Hepatocyte (in vitro differentiated cells): ENCODE data around the gene WNK4. TPM values are rescaled to one million over a fixed set of nuclear protein-coding genes. Genes with fewer than 3 reads are reported as not detected.
"Not testable (repeated sequence)": the region's sequence is repeated elsewhere in the genome, so short reads cannot be mapped to it uniquely, and the experiment has no call there.

Source experiments
- DNase-seq: peaks from one replicate; pipeline ENCODE4 v3.0.0-alpha.2; 2016; ENCODE audit warnings: low spot score
- H2AFZ ChIP-seq: fragments of 200-600 bp; sonication (generic); 2 replicates; pipeline ENCODE4 v1.6.0; 2016; ENCODE audit warnings: antibody characterized with exemption, mild to moderate bottlenecking
- H3K27ac ChIP-seq: fragments of 200-600 bp; sonication (generic); 2 replicates; pipeline ENCODE4 v1.5.1; 2016; ENCODE audit warnings: mild to moderate bottlenecking
- H3K27me3 ChIP-seq: fragments of 200-600 bp; sonication (generic); 2 replicates; pipeline ENCODE4 v1.6.1; 2016
- H3K36me3 ChIP-seq: fragments of 200-600 bp; sonication (generic); replicated peaks from 2 replicates; pipeline ENCODE4 v1.5.1; 2016; ENCODE audit warnings: low read depth; ENCODE audit not compliant: insufficient read depth
- H3K4me1 ChIP-seq: fragments of 200-600 bp; sonication (generic); 2 replicates; pipeline ENCODE4 v1.5.1; 2016; ENCODE audit warnings: mild to moderate bottlenecking, moderate library complexity; ENCODE audit not compliant: insufficient read depth
- H3K4me2 ChIP-seq: fragments of 200-600 bp; sonication (generic); 2 replicates; pipeline ENCODE4 v1.6.0; 2016
- H3K4me3 ChIP-seq: fragments of 200-600 bp; sonication (generic); 2 replicates; pipeline ENCODE4 v1.5.1; 2016; ENCODE audit warnings: mild to moderate bottlenecking
- H3K79me2 ChIP-seq: fragments of 200-600 bp; sonication (generic); 2 replicates; pipeline ENCODE4 v1.6.0; 2017; ENCODE audit warnings: mild to moderate bottlenecking
- H3K9me2 ChIP-seq: fragments of 200-600 bp; sonication (generic); replicated peaks from 2 replicates; pipeline ENCODE4 v1.6.0; 2017; ENCODE audit warnings: mild to moderate bottlenecking; ENCODE audit not compliant: insufficient read depth
- H3K9me3 ChIP-seq: fragments of 200-600 bp; sonication (generic); 2 replicates; pipeline ENCODE4 v1.5.1; 2016; ENCODE audit warnings: low read depth, mild to moderate bottlenecking
- H4K20me1 ChIP-seq: fragments of 200-600 bp; sonication (generic); 2 replicates; pipeline ENCODE4 v1.6.0; 2016; ENCODE audit warnings: mild to moderate bottlenecking; ENCODE audit not compliant: insufficient read depth, poor library complexity, severe bottlenecking
- EZH2 ChIP-seq: fragments of 200-600 bp; sonication (generic); IDR thresholded peaks from 2 replicates; pipeline ENCODE4 v1.6.1; 2016; ENCODE audit warnings: antibody characterized with exemption, mild to moderate bottlenecking, borderline replicate concordance
- EZH2phosphoT487 ChIP-seq: fragments of 200-600 bp; sonication (generic); IDR thresholded peaks from one replicate; pipeline ENCODE4 v1.6.1; 2018; ENCODE audit warnings: antibody characterized with exemption, mild to moderate bottlenecking, low read depth, moderate library complexity; ENCODE audit not compliant: unreplicated experiment, severe bottlenecking
- WGBS: methylation state at CpG from one replicate; pipeline ENCODE4 v1.1.6; 2016; ENCODE audit warnings: low lambda C conversion rate; ENCODE audit errors: missing lambda C conversion rate; 5-methylcytosine and 5-hydroxymethylcytosine counted together
- polyA plus RNA-seq: library from polyadenylated mRNA; unstranded; fragments of >200 nt; fragmentation: Nextera tagmentation; extraction: Ambion mirVana; gene quantifications from 2 replicates; pipeline ENCODE4 v1.2.1, GENCODE V29; 2016
- total RNA-seq: library from RNA; depleted of rRNA; stranded (reverse); fragments of >200 nt; gene quantifications from 2 replicates; pipeline ENCODE4 v1.2.3, GENCODE V29; 2014
- TF ChIP-seq, protein P1 (sequence below): fragments of 200-600 bp; sonication (generic); IDR thresholded peaks from 2 replicates; pipeline ENCODE4 v1.5.1; 2016; ENCODE audit warnings: antibody characterized with exemption, mild to moderate bottlenecking; ENCODE audit not compliant: poor library complexity

The WNK4 gene
- total RNA-seq (1.0 and 1.5 TPM in 2 replicates), polyA plus RNA-seq (1.7 and 2.2 TPM in 2 replicates)

DNA sequence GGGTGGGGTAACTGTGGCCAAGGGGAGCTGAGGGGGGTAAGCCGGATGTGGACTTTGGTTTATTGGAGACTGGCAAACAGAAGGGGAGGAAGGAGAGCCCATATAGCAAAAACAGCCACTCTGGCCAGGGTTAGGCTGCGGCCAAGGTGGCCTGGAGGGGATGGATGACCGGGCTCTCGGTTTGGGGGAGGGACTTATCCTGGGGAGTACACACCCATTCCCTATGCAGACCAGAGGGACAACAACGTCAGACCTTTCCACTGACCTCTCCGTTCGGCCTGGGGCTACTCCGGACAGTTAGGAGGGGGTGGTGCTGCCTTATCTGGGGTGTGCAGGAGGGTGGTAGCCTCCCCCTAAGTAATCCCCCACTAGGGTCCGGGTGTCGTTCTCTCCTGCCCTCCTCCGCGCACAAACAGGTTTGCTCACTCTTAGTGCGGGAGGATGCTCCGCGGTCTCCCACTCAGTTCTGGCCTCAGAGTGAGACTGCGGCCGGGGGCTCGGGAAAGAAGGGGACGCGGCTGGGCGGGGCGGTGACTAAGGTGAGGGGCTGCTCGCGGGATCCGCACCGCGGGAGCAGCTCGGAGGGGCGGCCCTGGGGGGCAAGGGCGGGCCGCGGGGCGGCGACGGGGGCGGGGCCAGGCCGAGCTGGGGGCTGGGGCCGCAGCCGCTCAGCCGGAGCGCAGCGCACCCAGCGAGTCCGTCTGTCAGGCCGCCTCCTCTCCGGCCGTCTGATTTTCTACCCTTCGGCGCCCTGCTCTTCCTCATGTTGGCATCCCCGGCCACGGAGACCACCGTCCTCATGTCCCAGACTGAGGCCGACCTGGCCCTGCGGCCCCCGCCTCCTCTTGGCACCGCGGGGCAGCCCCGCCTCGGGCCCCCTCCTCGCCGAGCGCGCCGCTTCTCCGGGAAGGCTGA is at the start of gene WNK4:
WNK4 (plus strand) TSS at position 675 of the 915 bp plus-strand sequence; CDS start at position 764, 89 bp downstream.
- Histone ChIP-seq H3K27me3 (peaks cover 11% of the 10 kb centered on the region), H3K4me2 (peak within 1 kb of the TSS; percentile 99), H4K20me1 (no peaks in the 10 kb centered on the region), H3K4me1 (peaks cover 17% of the 10 kb centered on the region), H3K4me3 (peak within 1 kb of the TSS; percentile 90), H3K79me2 (no peaks in the 10 kb centered on the region), H3K36me3 (no peaks in the 10 kb centered on the region), H2AFZ (peak within 1 kb of the TSS; percentile 84), H3K27ac (peak within 1 kb of the TSS; percentile 90), H3K9me3 (no peaks in the 10 kb centered on the region), H3K9me2 (no peaks in the 10 kb centered on the region)
- 5% methylated on average over 23 of the region's 65 CpGs for WGBS
- TF ChIP-seq, protein P1, sequence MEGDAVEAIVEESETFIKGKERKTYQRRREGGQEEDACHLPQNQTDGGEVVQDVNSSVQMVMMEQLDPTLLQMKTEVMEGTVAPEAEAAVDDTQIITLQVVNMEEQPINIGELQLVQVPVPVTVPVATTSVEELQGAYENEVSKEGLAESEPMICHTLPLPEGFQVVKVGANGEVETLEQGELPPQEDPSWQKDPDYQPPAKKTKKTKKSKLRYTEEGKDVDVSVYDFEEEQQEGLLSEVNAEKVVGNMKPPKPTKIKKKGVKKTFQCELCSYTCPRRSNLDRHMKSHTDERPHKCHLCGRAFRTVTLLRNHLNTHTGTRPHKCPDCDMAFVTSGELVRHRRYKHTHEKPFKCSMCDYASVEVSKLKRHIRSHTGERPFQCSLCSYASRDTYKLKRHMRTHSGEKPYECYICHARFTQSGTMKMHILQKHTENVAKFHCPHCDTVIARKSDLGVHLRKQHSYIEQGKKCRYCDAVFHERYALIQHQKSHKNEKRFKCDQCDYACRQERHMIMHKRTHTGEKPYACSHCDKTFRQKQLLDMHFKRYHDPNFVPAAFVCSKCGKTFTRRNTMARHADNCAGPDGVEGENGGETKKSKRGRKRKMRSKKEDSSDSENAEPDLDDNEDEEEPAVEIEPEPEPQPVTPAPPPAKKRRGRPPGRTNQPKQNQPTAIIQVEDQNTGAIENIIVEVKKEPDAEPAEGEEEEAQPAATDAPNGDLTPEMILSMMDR = no peak
- no peak for TF ChIP-seq EZH2phosphoT487
- no peak for TF ChIP-seq EZH2
- peak; percentile 62 for DNase-seq

DNA sequence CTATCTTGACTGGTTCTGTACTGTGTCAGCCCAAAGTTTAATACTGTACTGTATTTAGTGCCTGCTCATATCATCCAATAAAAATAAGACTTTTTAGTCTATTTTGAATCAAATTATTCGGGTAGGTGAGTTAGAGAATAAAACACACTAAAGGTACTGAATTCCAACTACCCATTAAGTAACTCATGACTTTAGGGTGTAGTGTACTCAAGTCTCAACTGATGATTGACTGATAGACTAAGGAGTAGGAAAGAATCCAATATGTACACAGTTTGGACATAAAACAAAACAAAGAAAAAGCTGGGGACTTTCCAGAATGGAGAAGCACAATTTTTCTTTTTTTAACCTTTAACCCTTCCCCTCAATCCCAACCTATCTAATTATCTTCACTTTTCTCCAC is 39.7 kb upstream of the WNK4 start:
- H4K20me1 ChIP-seq = no peaks in the 10 kb centered on the region
- no peak overlapping the region for H3K4me3 ChIP-seq
- H2AFZ ChIP-seq = no peak overlapping the region
- no peak overlapping the region for H3K4me2 ChIP-seq
- DNase-seq = no peak
- H3K9me2 ChIP-seq = no peaks in the 10 kb centered on the region
- no peaks in the 10 kb centered on the region for H3K36me3 ChIP-seq
- peaks cover 10% of the 10 kb centered on the region for H3K4me1 ChIP-seq
- H3K79me2 ChIP-seq = peaks cover 48% of the 10 kb centered on the region
- TF ChIP-seq EZH2phosphoT487 = no peak
- H3K9me3 ChIP-seq = no peaks in the 10 kb centered on the region
- H3K27me3 ChIP-seq = no peaks in the 10 kb centered on the region
- 86% methylated on average over 1 of the region's 1 CpG for WGBS
- no peak overlapping the region for H3K27ac ChIP-seq

DNA sequence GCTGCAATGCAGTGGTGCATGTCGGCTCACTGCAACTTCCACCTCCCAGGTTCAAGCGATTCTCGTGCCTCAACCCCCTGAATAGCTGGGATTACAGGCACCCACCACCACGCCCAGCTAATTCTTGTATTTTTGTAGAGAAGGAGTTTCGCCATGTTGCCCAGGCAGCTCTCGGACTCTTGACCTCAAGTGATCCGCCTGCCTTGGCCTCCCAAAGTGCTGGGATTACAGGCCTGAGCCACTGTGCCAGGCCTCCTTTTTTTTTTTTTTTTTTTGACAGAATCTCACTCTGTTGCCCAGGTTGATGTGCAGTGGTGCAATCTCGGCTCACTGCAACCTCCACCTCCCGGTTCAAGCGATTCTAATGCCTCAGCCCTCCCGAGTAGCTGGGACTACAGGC is 37.5 kb upstream of the WNK4 start:
- H3K9me3 ChIP-seq, H3K27me3 ChIP-seq, H3K9me2 ChIP-seq, H4K20me1 ChIP-seq, DNase-seq, H2AFZ ChIP-seq, H3K4me3 ChIP-seq, H3K27ac ChIP-seq, H3K4me1 ChIP-seq, H3K36me3 ChIP-seq: not testable (repeated sequence)
- peak overlapping the region; percentile 72 for H3K4me2 ChIP-seq
- peaks cover 45% of the 10 kb centered on the region for H3K79me2 ChIP-seq
- WGBS = 94% methylated on average over 11 of the region's 11 CpGs

DNA sequence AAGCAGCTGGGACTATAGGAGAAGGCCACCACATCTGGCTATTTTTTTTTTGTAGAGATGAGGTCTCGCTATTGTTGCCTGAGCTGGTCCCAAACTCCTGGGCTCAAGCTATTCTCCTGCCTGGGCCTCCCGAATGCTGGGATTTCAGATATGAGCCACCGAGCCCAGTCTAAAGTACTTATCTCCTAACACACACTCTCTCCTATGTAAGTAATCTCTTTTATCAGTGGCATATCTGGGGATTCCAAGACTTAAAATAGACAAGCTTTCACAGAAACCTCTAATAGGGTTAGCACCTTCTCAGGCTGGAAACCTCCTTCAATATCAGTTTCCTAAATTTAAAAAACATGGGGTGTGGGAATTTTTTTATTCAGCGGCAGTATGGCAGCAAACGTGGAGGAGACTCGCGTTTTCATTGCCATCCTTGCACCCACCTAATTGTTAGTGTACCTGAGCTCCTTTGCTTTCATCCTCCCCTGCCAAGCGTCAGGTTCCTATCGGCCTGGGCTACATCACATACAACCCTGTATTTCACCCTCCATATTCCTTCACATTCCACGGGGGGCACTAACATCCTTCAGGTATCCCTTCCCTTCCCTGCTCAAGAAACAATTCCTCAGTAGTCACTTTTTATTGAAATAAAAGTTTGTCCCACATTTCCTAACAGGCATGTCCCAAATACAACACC is 36.7 kb upstream of the WNK4 start:
- no peaks in the 10 kb centered on the region for H3K27me3 ChIP-seq
- H3K36me3 ChIP-seq = no peaks in the 10 kb centered on the region
- peaks cover 10% of the 10 kb centered on the region for H3K4me1 ChIP-seq
- DNase-seq = no peak
- WGBS = 59% methylated on average over 10 of the region's 10 CpGs
- H3K4me2 ChIP-seq = peak overlapping the region; percentile 72
- peak overlapping the region; percentile 84 for H2AFZ ChIP-seq
- TF ChIP-seq EZH2 = no peak
- TF ChIP-seq, protein P1 = peak; percentile 20
- no peaks in the 10 kb centered on the region for H3K9me3 ChIP-seq
- no peaks in the 10 kb centered on the region for H4K20me1 ChIP-seq
- no peaks in the 10 kb centered on the region for H3K9me2 ChIP-seq
- peaks cover 40% of the 10 kb centered on the region for H3K79me2 ChIP-seq
- peak overlapping the region; percentile 95 for H3K27ac ChIP-seq
- peak overlapping the region; percentile 41 for H3K4me3 ChIP-seq
